Upper lobe of right lung (tissue), 1 donor: ENCODE data around the gene PCGF1. TPM values are rescaled to one million over a fixed set of nuclear protein-coding genes. Genes with fewer than 3 reads are reported as not detected.

Experiments
- ATAC-seq: fragments of 200-7000 bp; cut with Tn5 transposase; one replicate; pipeline ENCODE4 v1.9.1; 2020; ENCODE audit warnings: mild to moderate bottlenecking, moderate library complexity
- DNase-seq: peaks from one replicate; pipeline ENCODE4 v3.0.0-alpha.2; 2020
- H3K27ac ChIP-seq: fragments of 200-600 bp; one replicate; pipeline ENCODE4 v1.8.0; 2022
- H3K27me3 ChIP-seq: fragments of 200-600 bp; one replicate; pipeline ENCODE4 v1.8.0; 2022; ENCODE audit warnings: mild to moderate bottlenecking
- H3K36me3 ChIP-seq: fragments of 200-600 bp; one replicate; pipeline ENCODE4 v1.8.0; 2022
- H3K4me1 ChIP-seq: fragments of 200-600 bp; one replicate; pipeline ENCODE4 v1.8.0; 2022
- H3K4me3 ChIP-seq: fragments of 200-600 bp; one replicate; pipeline ENCODE4 v1.8.0; 2022; ENCODE audit warnings: mild to moderate bottlenecking
- H3K9me3 ChIP-seq: fragments of 200-600 bp; one replicate; pipeline ENCODE4 v1.8.0; 2022
- intact Hi-C: fragments of 100-400 bp; cut with DNase I; formaldehyde crosslinking; loops from one replicate; pipeline ENCODE4 v1.11.0; 2022
- long read RNA-seq: library from polyadenylated mRNA; unstranded; transcript quantifications from one replicate; pipeline ENCODE4 v2.0.0, GENCODE V29; 2021
- total RNA-seq: library from RNA; stranded (reverse); fragmentation: NEBNext Ultra II Directional; extraction: Animal tissue kit (Norgen Biotek cat#: 25700); gene quantifications from one replicate; pipeline ENCODE4 v1.2.1, GENCODE V29; 2021
- TF ChIP-seq, protein P1 (sequence below): fragments of 200-600 bp; IDR thresholded peaks from one replicate; pipeline ENCODE4 v1.8.0; 2022; ENCODE audit warnings: antibody characterized with exemption
- donor health status: DM: no; HTN: yes; CAD: no; lungs with severe emphysema.

The PCGF1 gene
- 30.1 TPM for total RNA-seq
- long read RNA-seq, transcript PCGF1-201 (9 exons, 1,792 nt): major isoform, 8 of 26 reads
- long read RNA-seq, transcript PCGF1-204 (8 exons, 1,056 nt): major isoform, 8 of 26 reads
- long read RNA-seq, partial matches to known transcripts: 5 of 26 reads
- long read RNA-seq, other reads (novel, unspliced or antisense): 5 of 26 reads

DNA sequence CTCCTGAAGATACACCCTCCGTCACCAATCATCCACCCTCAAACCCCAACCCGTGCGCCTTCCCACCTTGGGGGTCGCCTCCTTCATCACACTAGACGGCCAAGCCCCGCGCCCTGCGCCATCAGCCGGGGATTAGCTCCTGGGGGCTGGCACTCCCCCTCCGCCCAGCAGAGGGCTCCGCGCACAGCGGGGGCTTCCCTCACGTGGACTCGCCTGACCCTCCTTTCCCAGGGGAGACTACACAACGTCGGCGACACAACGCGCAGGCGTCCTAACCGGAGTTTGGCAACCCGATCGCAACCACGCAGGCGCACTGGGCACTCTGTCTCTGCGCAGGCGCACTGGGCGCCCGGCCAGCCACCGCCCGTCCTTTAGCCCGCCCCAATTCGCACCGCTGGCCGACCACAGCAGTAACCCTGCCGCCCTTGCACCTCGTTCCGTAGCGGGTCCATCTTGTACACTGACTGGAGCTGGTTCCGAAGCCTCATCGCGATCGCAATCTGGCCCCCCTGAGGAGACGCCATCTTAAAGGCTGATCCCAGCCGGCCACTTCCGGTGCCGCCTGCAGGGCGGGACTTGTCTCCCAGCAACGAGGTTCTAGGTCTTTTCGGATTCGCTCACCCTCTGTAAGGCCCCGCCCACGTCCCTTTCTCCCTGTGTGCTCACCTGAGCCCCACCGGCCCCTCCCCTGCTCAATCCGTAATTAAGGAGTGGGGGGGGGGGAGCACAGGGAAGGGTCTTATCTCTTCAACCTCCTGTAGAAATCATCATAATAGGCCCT lies at the start of gene PCGF1:
TSS of gene PCGF1 (minus strand) at position 551 of the 781 bp plus-strand sequence. CDS start at position 524, 27 bp downstream.
- peak; percentile 100 for DNase-seq
- peaks cover 35% of the 10 kb centered on the region for H3K4me1 ChIP-seq
- H3K4me3 ChIP-seq: peak within 1 kb of the TSS; percentile 84
- peak within 1 kb of the TSS; percentile 99 for H3K27ac ChIP-seq
- ATAC-seq: peak; percentile 93
- H3K27me3 ChIP-seq: peaks cover 20% of the 10 kb centered on the region
- intact Hi-C loops: no loop called here
- TF ChIP-seq, protein P1, sequence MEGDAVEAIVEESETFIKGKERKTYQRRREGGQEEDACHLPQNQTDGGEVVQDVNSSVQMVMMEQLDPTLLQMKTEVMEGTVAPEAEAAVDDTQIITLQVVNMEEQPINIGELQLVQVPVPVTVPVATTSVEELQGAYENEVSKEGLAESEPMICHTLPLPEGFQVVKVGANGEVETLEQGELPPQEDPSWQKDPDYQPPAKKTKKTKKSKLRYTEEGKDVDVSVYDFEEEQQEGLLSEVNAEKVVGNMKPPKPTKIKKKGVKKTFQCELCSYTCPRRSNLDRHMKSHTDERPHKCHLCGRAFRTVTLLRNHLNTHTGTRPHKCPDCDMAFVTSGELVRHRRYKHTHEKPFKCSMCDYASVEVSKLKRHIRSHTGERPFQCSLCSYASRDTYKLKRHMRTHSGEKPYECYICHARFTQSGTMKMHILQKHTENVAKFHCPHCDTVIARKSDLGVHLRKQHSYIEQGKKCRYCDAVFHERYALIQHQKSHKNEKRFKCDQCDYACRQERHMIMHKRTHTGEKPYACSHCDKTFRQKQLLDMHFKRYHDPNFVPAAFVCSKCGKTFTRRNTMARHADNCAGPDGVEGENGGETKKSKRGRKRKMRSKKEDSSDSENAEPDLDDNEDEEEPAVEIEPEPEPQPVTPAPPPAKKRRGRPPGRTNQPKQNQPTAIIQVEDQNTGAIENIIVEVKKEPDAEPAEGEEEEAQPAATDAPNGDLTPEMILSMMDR: peak; percentile 40
- peaks cover 14% of the 10 kb centered on the region for H3K36me3 ChIP-seq
- H3K9me3 ChIP-seq: no peaks in the 10 kb centered on the region

- peaks cover 10% of the 10 kb centered on the region for H3K4me1 ChIP-seq
- no peak overlapping the region for H3K27ac ChIP-seq
- DNase-seq: no peak
- no peak overlapping the region for H3K4me3 ChIP-seq
- no peaks in the 10 kb centered on the region for H3K36me3 ChIP-seq
- no peak for ATAC-seq
- no peaks in the 10 kb centered on the region for H3K9me3 ChIP-seq
- intact Hi-C loops: no loop called here
- TF ChIP-seq, protein P1: no peak
- H3K27me3 ChIP-seq: no peaks in the 10 kb centered on the region
These were observed 49.4 kb upstream of the PCGF1 start for GRCh38 chr2:74556831-74557370.

- Histone ChIP-seq H3K36me3 (no peaks in the 10 kb centered on the region), H3K27me3 (no peaks in the 10 kb centered on the region), H3K4me3 (peak overlapping the region; percentile 88), H3K4me1 (peaks cover 10% of the 10 kb centered on the region), H3K9me3 (no peaks in the 10 kb centered on the region), H3K27ac (peak overlapping the region; percentile 88)
- TF ChIP-seq, protein P1: no peak
- no peak for DNase-seq
- intact Hi-C loops: no loop called here
- no peak for ATAC-seq
These were observed 48.7 kb upstream of the PCGF1 start for GRCh38 chr2:74556159-74556558.

GRCh38 chr2:74555610-74556103 lies 48.2 kb upstream of the PCGF1 start:
- DNase-seq (peak; percentile 72), ATAC-seq (peak; percentile 51)
- Histone ChIP-seq H3K4me3 (peak overlapping the region; percentile 88), H3K9me3 (no peaks in the 10 kb centered on the region), H3K36me3 (no peaks in the 10 kb centered on the region), H3K27me3 (no peaks in the 10 kb centered on the region), H3K4me1 (peaks cover 10% of the 10 kb centered on the region), H3K27ac (peak overlapping the region; percentile 88)
- intact Hi-C loops: no loop called here
- TF ChIP-seq, protein P1: no peak

- Histone ChIP-seq H3K9me3 (no peaks in the 10 kb centered on the region), H3K36me3 (no peaks in the 10 kb centered on the region), H3K27me3 (no peaks in the 10 kb centered on the region), H3K4me3 (peak overlapping the region; percentile 88), H3K27ac (peak overlapping the region; percentile 88), H3K4me1 (peaks cover 10% of the 10 kb centered on the region)
- intact Hi-C loops: no loop called here
- TF ChIP-seq, protein P1: no peak
- DNase-seq (peak; percentile 87), ATAC-seq (peak; percentile 74)
These were observed 47.5 kb upstream of the PCGF1 start for GRCh38 chr2:74554820-74555531.
